CD8-positive, alpha-beta memory T cell (primary cell): ENCODE measurements around the gene METTL26. TPM values are rescaled to one million over a fixed set of nuclear protein-coding genes. Genes with fewer than 3 reads are reported as not detected.
A peak's percentile ranks its signal among the peaks of the same experiment; 100 is the strongest.

Experiments
- CTCF ChIA-PET: fragments of 350-600 bp; sonication (Branson Sonifier 250); formaldehyde crosslinking; loops from one replicate; lab custom pipeline; 2021; ENCODE audit warnings: antibody characterized with exemption; lab: Charles Lee
- POLR2A ChIA-PET: fragments of 350-600 bp; sonication (Branson Sonifier 250); formaldehyde crosslinking; loops from one replicate; lab custom pipeline; 2021; ENCODE audit warnings: antibody characterized with exemption; lab: Charles Lee
- DNase-seq, 5 donors: peaks; one replicate each; pipeline versions ENCODE4 v3.0.0 to v3.0.0-alpha.2; 2020 to 2022; ENCODE audit warnings: mixed read lengths in 1 of 5
- H3K27ac ChIP-seq: one replicate; pipeline ENCODE4 v1.7.0; 2013; ENCODE audit warnings: low read depth, mild to moderate bottlenecking, low read length, moderate library complexity
- H3K27me3 ChIP-seq: 2 replicates; pipeline ENCODE4 v1.7.0; 2013; ENCODE audit warnings: low read length, mild to moderate bottlenecking; ENCODE audit not compliant: insufficient read depth, poor library complexity, severe bottlenecking
- H3K36me3 ChIP-seq: 2 replicates; pipeline ENCODE4 v1.7.0; 2013; ENCODE audit warnings: mild to moderate bottlenecking, low read length, moderate library complexity; ENCODE audit not compliant: insufficient read depth
- H3K4me1 ChIP-seq: 2 replicates; pipeline ENCODE4 v1.7.0; 2013; ENCODE audit warnings: mild to moderate bottlenecking, low read length, moderate library complexity; ENCODE audit not compliant: insufficient read depth
- H3K4me3 ChIP-seq: 2 replicates; pipeline ENCODE4 v1.7.0; 2013; ENCODE audit warnings: mild to moderate bottlenecking, low read length
- H3K9me3 ChIP-seq: 2 replicates; pipeline ENCODE4 v1.7.0; 2013; ENCODE audit warnings: mild to moderate bottlenecking, low read length
- H3K27ac Mint-ChIP-seq, 8 donors: one replicate each; pipeline ENCODE4 v1.8.0; 2020 to 2021; ENCODE audit warnings: mixed read lengths in 8 of 8, mild to moderate bottlenecking in 6 of 8, inconsistent platforms in 3 of 8, moderate library complexity in 3 of 8
- H3K27me3 Mint-ChIP-seq, 2 donors: one replicate each; pipeline ENCODE4 v1.8.0; 2020 to 2021; ENCODE audit warnings: mixed read lengths in 2 of 2, mild to moderate bottlenecking in 1 of 2, moderate library complexity in 1 of 2
- H3K36me3 Mint-ChIP-seq, 3 donors: one replicate each; pipeline ENCODE4 v1.8.0; 2020 to 2021; ENCODE audit warnings: mixed read lengths in 3 of 3, inconsistent platforms in 1 of 3, mild to moderate bottlenecking in 1 of 3
- H3K4me1 Mint-ChIP-seq, 3 donors: one replicate each; pipeline ENCODE4 v1.8.0; 2020 to 2021; ENCODE audit warnings: mixed read lengths in 3 of 3, inconsistent platforms in 1 of 3, mild to moderate bottlenecking in 1 of 3
- H3K4me3 Mint-ChIP-seq, 7 donors: one replicate each; pipeline ENCODE4 v1.8.0; 2020 to 2021; ENCODE audit warnings: mixed read lengths in 7 of 7, mild to moderate bottlenecking in 6 of 7, moderate library complexity in 4 of 7, inconsistent platforms in 2 of 7
- H3K9me3 Mint-ChIP-seq, 5 donors: one replicate each; pipeline ENCODE4 v1.8.0; 2020 to 2022; ENCODE audit warnings: mixed read lengths in 5 of 5, mild to moderate bottlenecking in 3 of 5, moderate library complexity in 2 of 5, inconsistent platforms in 1 of 5
- polyA plus RNA-seq: library from polyadenylated mRNA; unstranded; fragments of 300-500 nt; fragmentation: Illumina TruSeq; gene quantifications from one replicate; pipeline ENCODE4 v1.2.3, GENCODE V29; 2021
- total RNA-seq, 2 experiments: library from RNA; stranded (reverse); gene quantifications; one replicate each; pipeline ENCODE4 v1.2.3, GENCODE V29; 2021

The METTL26 gene
- total and polyA plus RNA-seq, 3 experiments from 2014 or later = 97.4 to 129 (median 129) TPM

DNA sequence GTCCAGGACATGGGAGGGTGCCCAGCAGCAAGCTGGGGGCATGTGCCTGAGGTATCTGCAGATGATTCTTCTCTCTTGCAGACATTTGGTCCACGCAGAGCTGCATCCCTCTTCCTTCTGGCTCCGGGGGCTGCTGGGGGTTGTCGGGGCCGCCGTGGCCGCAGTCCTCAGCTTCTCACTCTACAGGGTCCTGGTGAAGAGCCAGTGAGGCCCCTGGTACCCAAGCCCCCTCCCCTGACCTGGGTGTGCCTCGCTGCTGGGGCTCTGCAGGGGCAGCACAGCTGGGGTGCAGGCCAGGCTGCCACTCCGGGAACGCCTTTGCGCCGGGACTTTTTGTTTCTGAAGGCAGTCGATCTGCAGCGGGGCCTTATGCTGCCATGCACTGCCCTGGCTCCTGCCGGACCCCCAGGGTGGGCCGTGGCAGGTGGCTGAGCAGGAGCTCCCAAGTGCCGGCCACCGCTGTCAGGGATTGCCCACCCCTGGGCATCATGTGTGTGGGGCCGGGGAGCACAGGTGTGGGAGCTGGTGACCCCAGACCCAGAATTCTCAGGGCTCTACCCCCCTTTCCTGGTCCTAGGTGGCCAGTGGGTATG is 37.4 kb upstream of the METTL26 start:
- Mint-ChIP-seq H3K27ac (peak overlapping the region in 1 of 8 donors; percentile 56), H3K36me3 (peaks cover 0 to 36% (median 0%) of the 10 kb centered on the region in 3 donors), H3K4me1 (peaks cover 0 to 20% (median 3%) of the 10 kb centered on the region in 3 donors), H3K4me3 (peak overlapping the region in 2 of 7 donors; percentile 23 to 34), H3K9me3 (no peaks in the 10 kb centered on the region), H3K27me3 (peaks cover 0 to 6% of the 10 kb centered on the region in 2 donors)
- ChIA-PET CTCF (no interaction called here), POLR2A (no interaction called here)
- Histone ChIP-seq H3K9me3 (no peaks in the 10 kb centered on the region), H3K36me3 (peaks cover 4% of the 10 kb centered on the region), H3K27ac (no peak overlapping the region), H3K4me3 (no peak overlapping the region), H3K4me1 (peaks cover 5% of the 10 kb centered on the region), H3K27me3 (no peaks in the 10 kb centered on the region)
- DNase-seq = no peak

DNA sequence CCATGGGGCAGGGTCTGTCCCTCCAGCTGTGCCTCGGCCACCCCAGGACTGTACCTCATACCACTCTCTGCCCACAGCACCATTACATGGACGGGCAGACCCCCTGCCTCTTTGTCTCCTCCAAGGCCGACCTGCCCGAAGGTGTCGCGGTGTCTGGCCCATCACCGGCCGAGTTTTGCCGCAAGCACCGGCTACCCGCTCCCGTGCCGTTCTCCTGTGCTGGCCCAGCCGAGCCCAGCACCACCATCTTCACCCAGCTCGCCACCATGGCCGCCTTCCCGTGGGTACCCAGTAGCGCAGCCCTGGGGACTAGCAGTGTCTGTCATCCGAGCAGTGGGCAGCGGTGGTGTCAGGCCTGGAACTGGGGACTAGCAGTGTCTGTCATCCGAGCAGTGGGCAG is 36.7 kb upstream of the METTL26 start:
- no peaks in the 10 kb centered on the region for H3K27me3 ChIP-seq
- Mint-ChIP-seq H3K4me3 (peak overlapping the region in 2 of 7 donors; percentile 54 to 78), H3K9me3 (no peaks in the 10 kb centered on the region), H3K4me1 (peaks cover 0 to 20% (median 3%) of the 10 kb centered on the region in 3 donors), H3K36me3 (peaks cover 0 to 36% (median 0%) of the 10 kb centered on the region in 3 donors), H3K27me3 (peaks cover 0 to 6% of the 10 kb centered on the region in 2 donors), H3K27ac (peak overlapping the region in 1 of 8 donors; percentile 56)
- H3K4me3 ChIP-seq = no peak overlapping the region
- ChIA-PET CTCF (no interaction called here), POLR2A (no interaction called here)
- peaks cover 5% of the 10 kb centered on the region for H3K4me1 ChIP-seq
- H3K27ac ChIP-seq = no peak overlapping the region
- DNase-seq = no peak
- no peaks in the 10 kb centered on the region for H3K9me3 ChIP-seq
- peaks cover 4% of the 10 kb centered on the region for H3K36me3 ChIP-seq

GRCh38 chr16:672371-672770 is 36.3 kb upstream of the METTL26 start:
- CTCF ChIA-PET = no interaction called here
- Mint-ChIP-seq H3K4me1 (peaks cover 5 to 25% (median 7%) of the 10 kb centered on the region in 3 donors), H3K27ac (no peak overlapping the region)

GRCh38 chr16:671353-672131 is 35.4 kb upstream of the METTL26 start:
- ChIA-PET CTCF (no interaction called here), POLR2A (interaction anchor here (0.6 to 1.1 kb wide), 4 partner anchors 18 to 426 kb away, joined by 3 to 4 read pairs (median 4); partner anchors contain the start of gene WDR24)
- no peaks in the 10 kb centered on the region for H3K9me3 ChIP-seq

More at GRCh38 chr16:672371-672770, 36.3 kb upstream of the METTL26 start:
- peaks cover 0 to 6% of the 10 kb centered on the region in 2 donors for H3K27me3 Mint-ChIP-seq
- H3K36me3 ChIP-seq = peaks cover 4% of the 10 kb centered on the region
- no peaks in the 10 kb centered on the region for H3K27me3 ChIP-seq
- no peaks in the 10 kb centered on the region for H3K9me3 ChIP-seq
- POLR2A ChIA-PET = interaction anchor here (0.6 kb wide), 1 partner anchor 425 kb away, joined by 3 read pairs; no protein-coding TSS in a partner anchor
- H3K27ac ChIP-seq = no peak overlapping the region
- H3K4me3 Mint-ChIP-seq = no peak overlapping the region
- H3K4me1 ChIP-seq = peaks cover 10% of the 10 kb centered on the region
- no peak overlapping the region for H3K4me3 ChIP-seq
- peaks cover 0 to 36% (median 0%) of the 10 kb centered on the region in 3 donors for H3K36me3 Mint-ChIP-seq
- H3K9me3 Mint-ChIP-seq = no peaks in the 10 kb centered on the region
- DNase-seq = no peak

GRCh38 chr16:670485-671352 is 34.6 kb upstream of the METTL26 start:
- Histone ChIP-seq H3K9me3 (no peaks in the 10 kb centered on the region), H3K4me1 (peaks cover 15% of the 10 kb centered on the region), H3K4me3 (no peak overlapping the region), H3K27ac (no peak overlapping the region), H3K27me3 (no peaks in the 10 kb centered on the region), H3K36me3 (peaks cover 4% of the 10 kb centered on the region)
- DNase-seq = no peak
- Mint-ChIP-seq H3K27me3 (peaks cover 0 to 6% of the 10 kb centered on the region in 2 donors), H3K36me3 (peaks cover 0 to 36% (median 0%) of the 10 kb centered on the region in 3 donors), H3K9me3 (no peaks in the 10 kb centered on the region), H3K4me1 (peaks cover 4 to 25% (median 5%) of the 10 kb centered on the region in 3 donors), H3K4me3 (peak overlapping the region in 6 of 7 donors; percentile 41 to 84 (median 58)), H3K27ac (peak overlapping the region in 1 of 8 donors; percentile 60)
- ChIA-PET CTCF (interaction anchor here (1.1 kb wide), 1 partner anchor 10 kb away, joined by 3 read pairs; no protein-coding TSS in a partner anchor), POLR2A (interaction anchor here (0.8 to 1.7 kb wide), 4 partner anchors 9 to 58 kb away, joined by 3 to 5 read pairs (median 4); partner anchors contain the start of genes STUB1 and WDR24)

More at GRCh38 chr16:671353-672131, 35.4 kb upstream of the METTL26 start:
- peaks cover 15% of the 10 kb centered on the region for H3K4me1 ChIP-seq
- no peaks in the 10 kb centered on the region for H3K9me3 Mint-ChIP-seq
- peak overlapping the region in 3 of 7 donors; percentile 12 to 44 (median 23) for H3K4me3 Mint-ChIP-seq
- peaks cover 4 to 25% (median 5%) of the 10 kb centered on the region in 3 donors for H3K4me1 Mint-ChIP-seq
- no peak for DNase-seq
- no peak overlapping the region for H3K27ac ChIP-seq
- H3K36me3 Mint-ChIP-seq = peaks cover 0 to 36% (median 0%) of the 10 kb centered on the region in 3 donors
- peaks cover 0 to 6% of the 10 kb centered on the region in 2 donors for H3K27me3 Mint-ChIP-seq
- H3K27ac Mint-ChIP-seq = peak overlapping the region in 2 of 8 donors; percentile 50 to 60
- H3K36me3 ChIP-seq = peaks cover 4% of the 10 kb centered on the region
- no peak overlapping the region for H3K4me3 ChIP-seq
- H3K27me3 ChIP-seq = no peaks in the 10 kb centered on the region

DNA sequence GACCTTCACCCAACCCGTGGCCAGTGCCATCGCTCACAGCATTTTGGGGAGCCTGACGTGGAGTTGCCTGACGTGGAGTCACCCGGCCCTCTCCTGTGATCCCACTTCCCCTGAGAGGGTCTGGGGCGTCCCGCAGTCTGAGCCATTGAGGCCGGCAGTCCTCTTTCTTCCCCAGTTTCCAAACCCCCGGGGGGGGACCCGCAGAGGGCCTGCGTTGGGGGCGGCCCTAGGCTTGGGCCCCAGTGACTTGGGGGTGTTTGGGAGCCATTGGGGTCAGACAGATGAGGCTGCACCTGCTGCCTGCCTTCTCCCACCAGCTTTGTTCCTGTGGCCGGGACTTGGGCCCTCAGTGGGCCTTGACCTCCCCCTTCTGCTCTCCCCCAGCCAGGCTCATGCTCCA is 33.6 kb upstream of the METTL26 start:
- peaks cover 0 to 36% (median 0%) of the 10 kb centered on the region in 3 donors for H3K36me3 Mint-ChIP-seq
- H3K4me1 Mint-ChIP-seq = peaks cover 4 to 19% (median 5%) of the 10 kb centered on the region in 3 donors
- peaks cover 0 to under 1% of the 10 kb centered on the region in 2 donors for H3K27me3 Mint-ChIP-seq
- no peak overlapping the region for H3K27ac ChIP-seq
- H3K4me1 ChIP-seq = peaks cover 10% of the 10 kb centered on the region
- ChIA-PET POLR2A (interaction anchor here (1.7 to 1.9 kb wide), 2 partner anchors 9 to 11 kb away, joined by 4 to 5 read pairs; partner anchors contain the start of gene STUB1), CTCF (interaction anchor here (1.1 kb wide), 1 partner anchor 11 kb away, joined by 3 read pairs; no protein-coding TSS in a partner anchor)
- H3K4me3 Mint-ChIP-seq = peak overlapping the region; percentile 41 to 81 (median 65)
- H3K9me3 Mint-ChIP-seq = no peaks in the 10 kb centered on the region
- H3K27me3 ChIP-seq = no peaks in the 10 kb centered on the region
- no peak overlapping the region for H3K4me3 ChIP-seq
- H3K9me3 ChIP-seq = no peaks in the 10 kb centered on the region
- no peak for DNase-seq
- H3K27ac Mint-ChIP-seq = peak overlapping the region in 2 of 8 donors; percentile 52 to 75
- H3K36me3 ChIP-seq = peaks cover 4% of the 10 kb centered on the region
